Fibroblast of mammary gland (primary cell): ENCODE measurements around the gene RASGRF2.

Experiments used
- DNase-seq: peaks from one replicate; pipeline ENCODE4 v3.0.0-alpha.2; 2010; ENCODE audit warnings: low read depth
- H3K4me3 ChIP-seq: 2 replicates; pipeline ENCODE4 v1.5.1; 2011; ENCODE audit warnings: low read depth, mild to moderate bottlenecking, low read length, moderate library complexity; ENCODE audit not compliant: control insufficient read depth
- TF ChIP-seq, protein P1 (sequence below): conservative IDR thresholded peaks from 2 replicates; pipeline ENCODE4 v1.5.1; 2011; ENCODE audit warnings: low read depth, low read length, inconsistent platforms; ENCODE audit not compliant: control insufficient read depth, insufficient read depth

The RASGRF2 gene

DNA sequence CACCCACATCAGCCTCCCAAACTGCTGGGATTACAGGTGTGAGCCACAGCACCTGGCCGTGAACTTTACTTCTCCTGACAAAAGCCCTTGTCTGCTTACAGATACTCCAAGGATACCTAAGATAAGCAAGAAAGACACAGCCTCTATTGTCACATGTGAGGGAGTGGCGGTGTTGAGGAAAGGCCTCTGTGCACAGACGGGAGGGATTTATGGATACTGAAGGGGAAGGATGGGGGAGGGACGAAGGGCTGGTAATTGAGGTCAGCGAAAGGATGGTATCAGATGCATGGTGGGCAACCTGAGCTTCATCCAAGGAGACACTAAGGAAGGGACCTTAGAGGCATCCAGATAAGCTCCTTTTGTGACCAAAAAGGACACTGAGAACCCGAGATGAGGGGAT, 206.3 kb downstream of the RASGRF2 start:
- TF ChIP-seq, protein P1, sequence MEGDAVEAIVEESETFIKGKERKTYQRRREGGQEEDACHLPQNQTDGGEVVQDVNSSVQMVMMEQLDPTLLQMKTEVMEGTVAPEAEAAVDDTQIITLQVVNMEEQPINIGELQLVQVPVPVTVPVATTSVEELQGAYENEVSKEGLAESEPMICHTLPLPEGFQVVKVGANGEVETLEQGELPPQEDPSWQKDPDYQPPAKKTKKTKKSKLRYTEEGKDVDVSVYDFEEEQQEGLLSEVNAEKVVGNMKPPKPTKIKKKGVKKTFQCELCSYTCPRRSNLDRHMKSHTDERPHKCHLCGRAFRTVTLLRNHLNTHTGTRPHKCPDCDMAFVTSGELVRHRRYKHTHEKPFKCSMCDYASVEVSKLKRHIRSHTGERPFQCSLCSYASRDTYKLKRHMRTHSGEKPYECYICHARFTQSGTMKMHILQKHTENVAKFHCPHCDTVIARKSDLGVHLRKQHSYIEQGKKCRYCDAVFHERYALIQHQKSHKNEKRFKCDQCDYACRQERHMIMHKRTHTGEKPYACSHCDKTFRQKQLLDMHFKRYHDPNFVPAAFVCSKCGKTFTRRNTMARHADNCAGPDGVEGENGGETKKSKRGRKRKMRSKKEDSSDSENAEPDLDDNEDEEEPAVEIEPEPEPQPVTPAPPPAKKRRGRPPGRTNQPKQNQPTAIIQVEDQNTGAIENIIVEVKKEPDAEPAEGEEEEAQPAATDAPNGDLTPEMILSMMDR, result no peak
- DNase-seq, result no peak
- no peak overlapping the region for H3K4me3 ChIP-seq

DNA sequence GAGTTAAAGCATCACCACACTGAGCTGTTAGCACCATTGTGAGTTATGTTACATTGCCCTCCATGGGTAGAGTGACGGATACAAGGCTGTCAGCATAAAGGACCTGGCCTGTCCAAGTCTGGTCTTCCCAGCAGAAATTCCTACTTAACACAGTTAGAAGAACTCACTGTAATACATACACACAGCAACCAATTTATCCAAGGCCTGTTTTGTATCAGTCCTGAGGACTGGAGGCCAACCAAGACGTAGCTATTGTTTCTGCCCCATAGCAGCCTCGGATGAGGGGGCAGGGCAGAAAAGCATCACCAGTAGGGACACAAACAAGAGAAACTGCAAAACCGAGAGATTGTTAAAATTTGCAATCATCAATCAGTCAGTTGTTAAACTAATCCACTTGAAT, 206.9 kb downstream of the RASGRF2 start:
- no peak for DNase-seq
- no peak overlapping the region for H3K4me3 ChIP-seq
- TF ChIP-seq, protein P1, result no peak

DNA sequence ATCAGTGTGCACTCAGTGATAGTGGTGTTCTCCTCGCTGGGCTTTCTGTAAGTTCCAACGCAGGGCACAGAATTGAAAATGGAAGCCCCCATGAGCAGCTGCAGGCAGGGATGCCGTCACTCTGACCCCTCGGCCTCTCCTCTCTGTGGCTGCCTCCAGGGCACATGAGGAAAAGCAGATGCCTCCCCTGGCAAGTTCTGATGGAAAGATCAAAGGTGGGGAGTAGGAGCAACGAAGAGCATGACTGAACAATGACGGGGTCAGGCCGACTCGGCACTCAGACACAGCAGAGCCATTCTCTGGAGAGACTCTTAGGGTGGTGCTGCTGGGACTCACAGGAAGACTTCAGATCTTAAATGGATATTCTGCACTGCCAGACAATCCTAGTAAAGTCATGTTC, 207.4 kb downstream of the RASGRF2 start:
- DNase-seq, result no peak
- H3K4me3 ChIP-seq, result no peak overlapping the region
- TF ChIP-seq, protein P1, result no peak

DNA sequence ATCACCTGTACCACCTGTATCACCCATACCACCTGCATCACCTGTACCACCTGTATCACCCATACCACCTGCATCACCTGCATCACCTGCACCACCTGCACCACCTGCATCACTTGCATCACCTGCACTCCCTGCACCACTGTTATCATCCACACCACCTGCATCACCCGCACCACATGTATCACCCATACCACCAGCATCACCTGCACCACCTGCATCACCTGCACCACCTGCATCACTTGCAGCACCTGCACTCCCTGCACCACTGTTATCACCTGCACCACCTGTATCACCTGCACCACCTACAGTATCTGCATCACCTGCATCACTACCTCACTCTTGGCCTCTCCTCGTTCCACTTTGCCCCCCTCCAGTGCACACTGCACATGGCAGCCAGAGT, 209.8 kb downstream of the RASGRF2 start:
- no peak for DNase-seq
- TF ChIP-seq, protein P1, result no peak
- no peak overlapping the region for H3K4me3 ChIP-seq

DNA sequence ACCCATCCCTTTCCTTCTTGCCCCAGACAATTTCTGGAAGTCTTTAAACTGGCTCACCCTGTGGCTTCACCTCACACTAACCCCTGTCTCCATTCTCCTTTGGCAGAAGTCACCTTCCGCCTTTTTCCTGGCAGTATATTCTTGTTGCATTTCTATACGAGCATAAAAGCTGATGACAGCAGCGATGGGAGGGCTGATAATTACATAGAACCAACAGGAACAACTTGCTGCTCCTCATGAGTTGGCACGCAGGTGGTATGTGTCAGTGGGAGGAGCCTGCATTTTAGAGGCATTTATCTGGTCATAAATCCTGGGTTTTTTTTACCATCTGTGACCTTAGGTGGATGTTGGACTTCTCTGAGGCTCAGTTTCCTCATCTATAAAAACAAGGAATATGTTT, 211.6 kb downstream of the RASGRF2 start:
- TF ChIP-seq, protein P1, result no peak

DNA sequence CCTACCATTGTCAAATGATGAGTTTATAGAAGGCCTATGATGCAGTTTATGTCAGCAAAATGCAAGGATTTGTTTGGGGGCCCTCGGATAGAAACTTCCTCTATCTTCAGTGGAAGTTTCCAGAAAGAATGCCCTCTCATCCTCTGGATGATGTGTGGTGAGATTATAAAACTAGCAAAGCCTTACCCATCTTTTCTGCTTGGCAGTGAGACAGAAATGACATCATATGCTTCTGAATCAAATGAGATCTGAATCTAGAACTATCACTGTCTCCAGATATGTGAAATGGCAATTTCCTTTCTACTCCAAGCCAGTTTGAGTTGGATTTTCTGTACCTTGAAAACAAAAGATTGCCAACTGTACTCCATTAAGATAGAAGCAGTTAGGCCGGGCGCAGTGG, 212.5 kb downstream of the RASGRF2 start:
- peak; percentile 8 for DNase-seq
- H3K4me3 ChIP-seq, result no peak overlapping the region
- TF ChIP-seq, protein P1, result no peak

More for the DNA sequence above, 211.6 kb downstream of the RASGRF2 start:
- DNase-seq, result no peak
- H3K4me3 ChIP-seq, result no peak overlapping the region

DNA sequence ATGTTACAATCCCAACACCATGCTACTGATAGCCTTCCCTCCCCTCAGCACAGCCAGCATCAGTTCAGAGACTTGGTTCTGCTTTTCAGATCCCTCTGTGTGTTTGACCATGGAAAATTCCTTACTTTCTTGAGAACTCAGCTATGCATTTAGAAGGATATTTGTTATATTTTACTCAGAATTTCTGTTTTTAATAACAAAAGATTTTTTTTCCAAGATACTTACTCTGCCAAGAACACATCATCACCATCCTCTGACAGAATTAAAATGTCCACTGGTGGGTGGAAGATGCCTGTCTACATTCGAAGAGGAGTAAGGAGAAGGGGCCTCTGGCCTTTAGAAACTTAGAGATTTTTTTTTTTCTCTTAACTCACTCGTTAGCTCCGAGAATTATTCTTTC, 216.9 kb downstream of the RASGRF2 start:
- H3K4me3 ChIP-seq, result no peak overlapping the region

More for the DNA sequence above, 216.9 kb downstream of the RASGRF2 start:
- TF ChIP-seq, protein P1, result no peak
- no peak for DNase-seq
